Natural killer cell treated with Interleukin-12 subunit alpha and Interleukin-12 subunit beta and Interleukin-15 and Interleukin-18, amount 100 ng/mL, for 72 hours (primary cell): ENCODE data around the gene CLSTN2. TPM values are rescaled to one million over a fixed set of nuclear protein-coding genes. Genes with fewer than 3 reads are reported as not detected.

Experiments used
- ATAC-seq, 2 donors: fragments of 150-1000 bp; cut with Tn5 transposase in 1 of 2; sonication (Bioruptor Pico), chemical (Tn5 transposase) in 1 of 2; 2 replicates each; pipeline ENCODE4 v1.10.0; 2021
- DNase-seq: peaks from one replicate; pipeline ENCODE4 v3.0.0; 2022; ENCODE audit warnings: low spot score
- H3K27ac Mint-ChIP-seq, 2 donors: 1 replicate in 1 of 2; 2 replicates in 1 of 2; pipeline ENCODE4 v1.8.0; 2022; ENCODE audit warnings: mixed read lengths in 2 of 2, mild to moderate bottlenecking in 1 of 2, moderate library complexity in 1 of 2
- H3K27me3 Mint-ChIP-seq, 2 donors: 1 replicate in 1 of 2; 2 replicates in 1 of 2; pipeline ENCODE4 v1.8.0; 2022; ENCODE audit warnings: mixed read lengths in 2 of 2
- H3K36me3 Mint-ChIP-seq: one replicate; pipeline ENCODE4 v1.8.0; 2022; ENCODE audit warnings: mixed read lengths
- H3K4me1 Mint-ChIP-seq, 2 donors: 1 replicate in 1 of 2; 2 replicates in 1 of 2; pipeline ENCODE4 v1.8.0; 2022; ENCODE audit warnings: low read depth in 2 of 2, mixed read lengths in 2 of 2, mild to moderate bottlenecking in 1 of 2
- H3K4me3 Mint-ChIP-seq: one replicate; pipeline ENCODE4 v1.8.0; 2022; ENCODE audit warnings: mixed read lengths
- H3K9me3 Mint-ChIP-seq: 2 replicates; pipeline ENCODE4 v1.8.0; 2022; ENCODE audit warnings: mixed read lengths
- total RNA-seq, 2 donors: library from RNA; stranded (reverse); gene quantifications; one replicate each; pipeline ENCODE4 v1.2.3, GENCODE V29; 2022

The CLSTN2 gene
- total RNA-seq, 2 donors from 2014 or later = not detected

DNA sequence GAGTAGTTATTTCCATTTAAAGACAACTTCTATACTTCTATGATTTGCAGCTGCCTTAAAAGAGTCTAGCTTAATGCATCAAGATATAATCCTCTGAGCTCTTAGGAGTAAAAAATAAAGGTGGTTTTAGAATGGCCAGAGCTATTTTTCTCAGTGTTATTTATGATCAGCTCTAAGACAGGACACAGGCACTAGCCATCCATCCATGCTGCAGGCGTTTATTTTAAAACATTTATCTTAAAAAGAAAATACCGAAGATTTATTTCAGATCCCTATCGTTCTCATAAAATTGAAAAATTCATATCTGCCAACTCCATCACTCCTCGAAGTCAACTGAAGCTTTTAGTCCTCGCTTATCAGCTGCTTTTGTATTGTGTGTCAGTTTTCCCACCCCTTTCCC lies 243.5 kb downstream of the CLSTN2 start:
- Mint-ChIP-seq H3K27me3 (peaks cover 0 to 5% of the 10 kb centered on the region in 2 donors), H3K9me3 (no peaks in the 10 kb centered on the region), H3K36me3 (no peaks in the 10 kb centered on the region), H3K4me1 (no peaks in the 10 kb centered on the region), H3K27ac (no peak overlapping the region), H3K4me3 (no peak overlapping the region)
- ATAC-seq = no peak
- no peak for DNase-seq

DNA sequence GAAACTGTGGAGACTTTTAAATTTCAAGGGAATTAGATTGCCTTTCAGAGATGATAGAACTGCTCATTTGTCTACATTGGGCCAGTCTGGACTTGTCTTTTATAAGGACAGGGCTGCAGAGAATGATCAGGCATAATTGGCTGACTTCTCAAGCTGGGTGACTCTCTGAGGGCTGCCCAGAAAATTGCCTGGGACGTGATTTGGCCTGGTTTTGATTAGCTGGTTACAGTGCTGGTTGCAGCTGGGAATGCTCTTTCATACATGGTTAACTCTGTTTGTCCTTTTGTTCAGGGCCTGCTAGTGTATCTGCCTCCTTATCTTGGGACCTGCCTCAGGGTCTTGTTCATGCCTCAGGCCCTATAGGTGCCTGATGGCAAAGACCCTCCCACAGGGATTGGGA lies 245.6 kb downstream of the CLSTN2 start:
- Mint-ChIP-seq H3K27me3 (peaks cover 0 to 5% of the 10 kb centered on the region in 2 donors), H3K36me3 (no peaks in the 10 kb centered on the region), H3K4me3 (no peak overlapping the region), H3K27ac (no peak overlapping the region), H3K4me1 (no peaks in the 10 kb centered on the region), H3K9me3 (peaks cover 2% of the 10 kb centered on the region)
- DNase-seq = no peak
- ATAC-seq = no peak

DNA sequence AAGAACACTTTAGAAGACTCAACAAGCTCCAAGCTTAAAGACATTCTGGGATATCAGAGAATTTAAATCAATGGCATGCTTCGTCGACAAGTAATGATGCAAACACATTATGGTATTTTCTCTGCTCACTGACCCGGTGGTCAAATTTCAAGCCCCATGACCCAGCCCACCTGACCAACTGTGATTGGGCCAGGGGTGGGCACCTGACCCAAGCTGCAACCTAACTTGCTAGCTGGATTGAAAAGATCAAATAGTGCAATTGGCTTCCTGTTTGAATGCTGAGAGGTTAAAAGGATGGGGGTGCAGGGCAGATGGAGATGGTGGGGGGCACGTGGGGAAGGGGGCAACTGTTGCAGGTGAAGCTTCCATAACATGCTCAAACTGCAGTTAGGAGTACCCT lies 250.4 kb downstream of the CLSTN2 start:
- no peaks in the 10 kb centered on the region for H3K4me1 Mint-ChIP-seq
- peaks cover 0 to 5% of the 10 kb centered on the region in 2 donors for H3K27me3 Mint-ChIP-seq
- no peak overlapping the region for H3K27ac Mint-ChIP-seq
- peaks cover 2% of the 10 kb centered on the region for H3K9me3 Mint-ChIP-seq
- no peak overlapping the region for H3K4me3 Mint-ChIP-seq
- H3K36me3 Mint-ChIP-seq = no peaks in the 10 kb centered on the region
- no peak for DNase-seq
- no peak for ATAC-seq

DNA sequence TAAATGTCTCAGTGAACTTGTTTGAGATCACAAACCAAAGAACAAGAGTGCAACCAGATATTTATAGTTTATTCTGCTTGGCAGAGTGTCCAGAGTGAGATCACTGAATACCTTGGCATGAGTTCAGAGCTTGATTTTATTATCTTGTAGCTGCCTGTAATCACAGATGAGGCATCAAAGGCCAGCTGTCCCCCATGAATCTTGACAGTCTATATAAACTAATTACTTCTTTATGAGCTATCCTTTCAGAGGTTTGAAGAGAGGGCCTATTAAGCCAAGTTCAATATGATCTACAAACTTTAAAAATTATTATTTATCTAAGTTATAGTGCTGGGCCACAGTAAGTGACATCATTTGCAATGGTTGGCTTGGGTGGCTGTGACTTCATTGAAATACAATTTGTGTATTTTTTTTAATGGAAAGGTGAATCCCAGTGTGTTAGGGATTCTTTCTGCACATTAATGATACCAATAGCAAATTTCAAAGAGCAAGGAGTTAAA lies 251.5 kb downstream of the CLSTN2 start:
- ATAC-seq (no peak), DNase-seq (no peak)
- no peaks in the 10 kb centered on the region for H3K4me1 Mint-ChIP-seq
- no peaks in the 10 kb centered on the region for H3K36me3 Mint-ChIP-seq
- peaks cover 2% of the 10 kb centered on the region for H3K9me3 Mint-ChIP-seq
- H3K27ac Mint-ChIP-seq = no peak overlapping the region
- H3K4me3 Mint-ChIP-seq = no peak overlapping the region
- H3K27me3 Mint-ChIP-seq = peaks cover 3 to 5% of the 10 kb centered on the region in 2 donors

DNA sequence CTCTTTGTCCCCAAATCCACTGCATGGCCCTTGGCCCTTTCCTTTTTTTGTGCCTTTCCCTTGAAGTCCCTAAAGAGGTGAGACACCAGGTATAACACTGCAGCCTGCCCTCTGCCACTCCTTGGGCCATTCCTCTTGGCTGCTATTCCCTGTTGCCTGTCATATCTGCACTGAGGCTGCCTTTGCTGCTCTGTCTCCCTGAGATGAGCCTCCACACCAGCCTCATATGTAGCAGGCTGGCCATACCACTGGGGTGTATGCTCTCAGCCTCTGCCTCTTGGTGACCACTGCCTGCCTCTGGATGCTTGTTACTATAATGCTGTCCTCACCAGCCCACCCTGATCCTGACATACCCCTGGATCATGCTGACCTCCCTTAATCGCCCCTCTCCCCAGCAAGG lies 252.0 kb downstream of the CLSTN2 start:
- Mint-ChIP-seq H3K4me3 (no peak overlapping the region), H3K36me3 (no peaks in the 10 kb centered on the region), H3K9me3 (peaks cover 2% of the 10 kb centered on the region)

DNA sequence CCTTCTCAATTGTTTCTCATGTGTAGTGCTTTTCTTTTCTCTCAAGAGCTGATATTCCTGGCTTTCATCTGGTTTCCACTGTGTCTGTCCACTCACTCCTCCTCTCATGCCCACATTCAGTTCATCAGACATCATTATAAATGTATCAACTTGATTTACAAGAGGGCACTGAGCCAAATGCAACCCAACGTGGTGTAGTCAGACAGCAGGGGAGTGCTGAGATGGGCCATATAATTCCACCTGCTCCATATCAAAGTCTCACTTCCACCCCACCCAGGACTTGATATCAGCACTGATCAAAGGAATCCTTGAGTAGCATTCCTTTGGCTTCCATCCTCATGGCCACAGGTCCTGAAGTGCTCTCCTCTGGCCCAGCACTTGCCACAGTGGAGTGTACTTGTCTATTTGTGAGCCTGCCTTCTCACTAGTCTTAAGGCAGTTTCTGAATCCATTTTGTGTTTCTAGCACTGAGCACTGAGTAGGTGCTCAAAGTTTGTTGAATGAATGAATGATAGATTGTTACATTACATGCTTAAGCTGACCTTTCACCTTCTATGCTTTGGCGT lies 252.8 kb downstream of the CLSTN2 start:
- ATAC-seq = no peak
- DNase-seq = no peak
- H3K27me3 Mint-ChIP-seq = peaks cover 3 to 13% of the 10 kb centered on the region in 2 donors
- peaks cover 2% of the 10 kb centered on the region for H3K9me3 Mint-ChIP-seq
- H3K27ac Mint-ChIP-seq = no peak overlapping the region
- H3K4me3 Mint-ChIP-seq = no peak overlapping the region
- H3K4me1 Mint-ChIP-seq = no peaks in the 10 kb centered on the region
- H3K36me3 Mint-ChIP-seq = no peaks in the 10 kb centered on the region

More for the DNA sequence above, 252.0 kb downstream of the CLSTN2 start:
- DNase-seq (no peak), ATAC-seq (peak in 1 of 2 donors; percentile 37)
- Mint-ChIP-seq H3K4me1 (no peaks in the 10 kb centered on the region), H3K27me3 (peaks cover 5 to 7% of the 10 kb centered on the region in 2 donors), H3K27ac (no peak overlapping the region)

DNA sequence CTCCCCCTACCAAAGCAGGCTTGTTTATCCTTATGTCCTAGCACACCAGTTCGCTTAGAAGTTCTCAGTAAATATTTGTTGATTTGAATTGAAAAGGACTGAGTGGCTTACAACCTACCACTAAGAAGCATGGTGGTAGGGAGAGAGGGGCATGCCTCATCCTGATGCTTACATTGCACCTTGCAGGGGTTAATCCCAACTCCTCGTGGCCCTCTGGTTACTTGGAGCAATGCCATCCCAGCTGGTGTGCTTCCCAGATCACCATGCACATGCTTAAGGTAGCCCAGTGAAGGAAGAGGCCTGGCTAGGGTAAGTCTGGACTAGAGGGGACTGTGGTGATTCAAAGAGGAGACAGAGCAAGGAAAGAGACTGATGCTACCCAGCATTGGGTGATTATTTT lies 253.3 kb downstream of the CLSTN2 start:
- Mint-ChIP-seq H3K4me1 (no peaks in the 10 kb centered on the region), H3K36me3 (peaks cover 2% of the 10 kb centered on the region), H3K27me3 (peaks cover 3 to 18% of the 10 kb centered on the region in 2 donors), H3K9me3 (peaks cover 3% of the 10 kb centered on the region), H3K27ac (no peak overlapping the region), H3K4me3 (no peak overlapping the region)
- ATAC-seq (peak in 1 of 2 donors; percentile 40), DNase-seq (no peak)

DNA sequence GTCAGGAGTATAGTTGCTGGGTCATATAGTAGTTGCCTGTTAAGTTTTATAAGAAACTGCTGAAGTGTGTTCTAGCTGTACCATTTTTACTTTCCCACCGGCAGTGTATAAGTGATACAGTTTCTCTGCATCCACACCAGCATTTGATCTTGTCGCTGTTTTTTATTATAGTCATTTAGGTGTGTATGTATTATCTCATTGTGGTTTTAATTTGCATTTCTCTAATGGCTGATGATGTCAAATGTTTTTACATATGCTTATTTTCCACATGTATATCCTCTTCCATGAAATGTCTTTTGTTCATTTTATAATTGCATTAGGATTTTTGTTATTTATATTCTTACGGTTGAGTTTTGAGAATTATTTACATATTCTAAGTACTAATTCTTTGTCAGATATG lies 254.3 kb downstream of the CLSTN2 start:
- H3K9me3 Mint-ChIP-seq = peaks cover 4% of the 10 kb centered on the region
- ATAC-seq (no peak), DNase-seq (no peak)
- peaks cover 6% of the 10 kb centered on the region for H3K36me3 Mint-ChIP-seq
- no peak overlapping the region for H3K4me3 Mint-ChIP-seq
- H3K27ac Mint-ChIP-seq = no peak overlapping the region
- no peaks in the 10 kb centered on the region for H3K4me1 Mint-ChIP-seq
- peaks cover 5 to 23% of the 10 kb centered on the region in 2 donors for H3K27me3 Mint-ChIP-seq

DNA sequence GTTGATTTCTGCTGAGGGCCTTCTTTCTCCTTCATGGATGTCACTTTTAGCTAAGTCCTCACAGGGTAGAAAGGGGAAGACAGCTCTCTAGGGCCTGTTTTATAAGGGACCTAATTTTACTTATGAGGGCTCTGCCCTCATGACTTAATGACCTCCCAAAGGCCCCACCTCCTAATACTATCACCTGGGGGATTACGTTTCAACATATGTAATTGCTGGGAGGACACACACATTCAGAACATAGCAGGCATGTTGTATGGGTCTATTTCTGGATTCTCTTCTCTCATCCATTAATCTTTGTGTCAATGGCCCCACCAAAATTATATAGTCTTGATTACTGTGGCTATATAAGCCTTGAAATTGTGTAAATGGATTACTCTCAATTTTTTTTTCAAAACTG lies 255.0 kb downstream of the CLSTN2 start:
- H3K4me1 Mint-ChIP-seq = no peaks in the 10 kb centered on the region
- DNase-seq = no peak
- H3K27ac Mint-ChIP-seq = no peak overlapping the region
- peaks cover 4% of the 10 kb centered on the region for H3K9me3 Mint-ChIP-seq
- H3K27me3 Mint-ChIP-seq = peaks cover 5 to 23% of the 10 kb centered on the region in 2 donors
- H3K4me3 Mint-ChIP-seq = no peak overlapping the region
- H3K36me3 Mint-ChIP-seq = peaks cover 6% of the 10 kb centered on the region
- no peak for ATAC-seq

DNA sequence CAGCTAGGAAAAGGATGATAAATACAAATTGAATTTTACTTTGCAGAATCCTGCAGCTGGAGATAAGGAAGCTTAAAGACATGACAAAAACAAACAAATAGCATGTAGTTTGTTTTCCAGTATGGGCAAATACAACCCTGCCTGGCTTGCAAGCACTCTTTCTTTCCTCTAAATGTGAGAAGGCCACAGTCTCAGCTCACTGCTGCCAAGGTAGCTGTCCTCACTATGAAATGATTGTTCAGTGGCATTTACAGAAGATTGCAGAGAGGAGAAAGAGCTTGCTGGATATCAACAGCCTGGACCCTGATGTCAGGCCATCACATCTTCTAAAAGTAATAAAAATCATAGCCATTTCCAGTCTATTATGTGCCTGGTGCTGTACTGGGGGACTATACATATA lies 262.0 kb downstream of the CLSTN2 start:
- no peak overlapping the region for H3K27ac Mint-ChIP-seq
- H3K27me3 Mint-ChIP-seq = peaks cover 3 to 22% of the 10 kb centered on the region in 2 donors
- peaks cover 6% of the 10 kb centered on the region for H3K36me3 Mint-ChIP-seq
- peaks cover 4% of the 10 kb centered on the region for H3K9me3 Mint-ChIP-seq
- no peak overlapping the region for H3K4me3 Mint-ChIP-seq
- no peak for ATAC-seq
- DNase-seq = no peak
- H3K4me1 Mint-ChIP-seq = no peaks in the 10 kb centered on the region

DNA sequence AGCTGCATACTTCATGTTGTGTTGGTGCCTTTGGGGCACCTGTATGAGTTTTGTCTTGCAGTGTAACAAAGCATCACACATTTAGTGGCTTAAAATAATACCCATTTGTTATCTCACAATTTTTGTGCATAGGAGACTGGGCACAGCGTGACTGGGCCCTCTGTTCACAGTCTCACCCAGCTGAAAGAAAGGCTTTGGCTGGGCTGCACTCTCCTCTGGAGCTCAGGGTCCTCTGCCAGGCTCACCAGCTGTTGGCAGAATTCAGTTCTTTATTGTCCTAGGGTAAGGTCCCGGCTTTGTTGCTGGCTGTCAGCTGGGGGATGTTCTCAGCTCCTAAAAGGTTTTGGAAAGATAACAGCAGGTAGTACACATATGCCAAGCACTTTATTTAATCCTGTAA lies 263.3 kb downstream of the CLSTN2 start:
- H3K27me3 Mint-ChIP-seq = peaks cover 8 to 23% of the 10 kb centered on the region in 2 donors
- DNase-seq = no peak
- H3K27ac Mint-ChIP-seq = no peak overlapping the region

DNA sequence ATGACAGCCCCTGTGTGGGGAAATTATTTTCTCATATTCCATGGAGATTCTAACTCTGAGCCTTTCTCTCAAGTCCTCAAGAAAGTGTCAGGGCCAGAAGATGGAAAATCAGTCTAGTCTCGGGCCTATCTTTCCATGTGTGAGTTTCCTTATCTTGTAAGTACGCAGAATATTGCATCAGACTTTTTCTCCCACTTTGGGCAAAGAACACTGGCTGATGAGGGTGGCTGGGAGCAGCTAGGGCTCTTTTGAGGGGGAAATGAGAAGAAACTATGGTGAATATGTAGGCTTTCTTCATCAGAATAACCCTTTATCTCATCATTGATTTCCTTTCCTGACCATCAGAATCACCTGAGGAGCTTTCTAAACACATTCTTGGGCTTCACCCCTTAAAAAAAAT lies 264.0 kb downstream of the CLSTN2 start:
- no peak for ATAC-seq
- H3K27me3 Mint-ChIP-seq = peaks cover 7 to 19% of the 10 kb centered on the region in 2 donors

More for the DNA sequence above, 263.3 kb downstream of the CLSTN2 start:
- peaks cover 4% of the 10 kb centered on the region for H3K36me3 Mint-ChIP-seq
- no peak overlapping the region for H3K4me3 Mint-ChIP-seq
- ATAC-seq = no peak
- no peaks in the 10 kb centered on the region for H3K4me1 Mint-ChIP-seq
- H3K9me3 Mint-ChIP-seq = peaks cover 7% of the 10 kb centered on the region

DNA sequence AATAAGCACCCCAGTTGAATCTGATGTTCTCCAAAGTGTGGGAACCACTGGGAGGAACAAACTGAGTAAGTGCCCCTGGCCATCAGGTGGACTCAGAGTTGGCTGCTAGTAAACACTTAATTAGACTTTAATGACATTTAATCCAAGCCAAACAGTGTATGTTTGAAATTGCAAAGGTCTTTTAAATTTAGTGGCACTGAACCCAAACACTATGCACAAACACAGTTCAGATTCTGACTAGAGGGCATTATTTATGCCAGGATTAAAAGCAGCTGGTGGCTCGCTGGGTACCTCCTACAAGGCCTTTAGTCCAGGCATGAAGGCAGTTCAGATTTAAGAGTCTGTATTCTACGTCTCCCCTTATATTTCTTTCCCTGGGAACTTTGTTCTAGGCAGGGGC lies 264.8 kb downstream of the CLSTN2 start:
- H3K36me3 Mint-ChIP-seq = no peaks in the 10 kb centered on the region
- peaks cover 4% of the 10 kb centered on the region for H3K9me3 Mint-ChIP-seq
- peaks cover 7 to 19% of the 10 kb centered on the region in 2 donors for H3K27me3 Mint-ChIP-seq
- DNase-seq = no peak
- no peak overlapping the region for H3K27ac Mint-ChIP-seq
- no peak overlapping the region for H3K4me3 Mint-ChIP-seq
- no peak for ATAC-seq
- no peaks in the 10 kb centered on the region for H3K4me1 Mint-ChIP-seq

More for the DNA sequence above, 264.0 kb downstream of the CLSTN2 start:
- no peak for DNase-seq
- Mint-ChIP-seq H3K9me3 (peaks cover 4% of the 10 kb centered on the region), H3K36me3 (no peaks in the 10 kb centered on the region), H3K4me3 (no peak overlapping the region), H3K27ac (no peak overlapping the region), H3K4me1 (no peaks in the 10 kb centered on the region)

DNA sequence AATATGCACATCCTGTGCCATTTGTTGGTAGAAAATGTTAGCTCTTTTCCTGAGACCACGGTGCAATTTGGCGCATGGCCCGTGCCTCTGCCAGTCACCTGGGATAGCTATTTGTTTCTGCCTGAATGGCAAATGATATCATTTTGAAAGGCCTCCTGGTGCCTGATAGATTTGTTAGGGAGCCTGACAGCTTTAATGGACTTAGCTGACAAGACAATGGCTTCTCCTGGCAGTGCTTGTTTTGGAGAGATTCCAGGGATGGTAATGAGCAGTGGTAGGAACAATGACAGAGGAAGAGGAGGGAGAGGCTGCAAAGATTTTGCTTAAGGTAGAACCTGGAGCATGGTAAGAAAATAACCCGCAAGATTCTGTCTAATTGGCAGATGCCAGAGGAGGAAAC lies 268.5 kb downstream of the CLSTN2 start:
- Mint-ChIP-seq H3K27me3 (peaks cover 11 to 28% of the 10 kb centered on the region in 2 donors), H3K4me3 (no peak overlapping the region), H3K36me3 (no peaks in the 10 kb centered on the region), H3K27ac (no peak overlapping the region), H3K4me1 (no peaks in the 10 kb centered on the region), H3K9me3 (peaks cover 4% of the 10 kb centered on the region)
- DNase-seq (no peak), ATAC-seq (no peak)
